HFFc6 (cell line): ENCODE data around the gene LSMEM2. TPM values are rescaled to one million over a fixed set of nuclear protein-coding genes. Genes with fewer than 3 reads are reported as not detected.

Experiments
- DNase-seq: peaks from one replicate; pipeline ENCODE4 v3.0.0-alpha.2; 2018
- H3K27ac Mint-ChIP-seq: 2 replicates; pipeline ENCODE4 v1.8.0; 2020; ENCODE audit warnings: mild to moderate bottlenecking, mixed read lengths
- H3K27me3 Mint-ChIP-seq: 2 replicates; pipeline ENCODE4 v1.8.0; 2021; ENCODE audit warnings: mild to moderate bottlenecking, moderate library complexity, mixed read lengths; ENCODE audit not compliant: insufficient read depth
- H3K36me3 Mint-ChIP-seq: 2 replicates; pipeline ENCODE4 v1.8.0; 2021; ENCODE audit warnings: low read depth, mixed read lengths
- H3K4me1 Mint-ChIP-seq: 2 replicates; pipeline ENCODE4 v1.8.0; 2020; ENCODE audit warnings: low read depth, mixed read lengths
- H3K4me3 Mint-ChIP-seq: 2 replicates; pipeline ENCODE4 v1.8.0; 2020; ENCODE audit warnings: mild to moderate bottlenecking, moderate library complexity, mixed read lengths
- H3K9me3 Mint-ChIP-seq: 2 replicates; pipeline ENCODE4 v1.8.0; 2020; ENCODE audit warnings: mild to moderate bottlenecking, mixed read lengths
- total RNA-seq, 6 experiments: library from RNA; stranded (reverse); fragmentation: NEBNext Ultra II Directional; extraction: Animal tissue kit (Norgen Biotek cat#: 25700); gene quantifications; 2 replicates in 1 of 6; 3 replicates in 5 of 6; pipeline ENCODE4 v1.2.3, GENCODE V29; 2021
- TF ChIP-seq, protein P1 (sequence below): fragments of 200-600 bp; sonication (generic); IDR thresholded peaks from 2 replicates; pipeline ENCODE4 v1.5.0; 2021; ENCODE audit warnings: antibody characterized with exemption, mild to moderate bottlenecking

Gene LSMEM2
- total RNA-seq, 6 experiments from 2014 or later = 0.11 to 0.13 TPM; not detected in 4

DNA sequence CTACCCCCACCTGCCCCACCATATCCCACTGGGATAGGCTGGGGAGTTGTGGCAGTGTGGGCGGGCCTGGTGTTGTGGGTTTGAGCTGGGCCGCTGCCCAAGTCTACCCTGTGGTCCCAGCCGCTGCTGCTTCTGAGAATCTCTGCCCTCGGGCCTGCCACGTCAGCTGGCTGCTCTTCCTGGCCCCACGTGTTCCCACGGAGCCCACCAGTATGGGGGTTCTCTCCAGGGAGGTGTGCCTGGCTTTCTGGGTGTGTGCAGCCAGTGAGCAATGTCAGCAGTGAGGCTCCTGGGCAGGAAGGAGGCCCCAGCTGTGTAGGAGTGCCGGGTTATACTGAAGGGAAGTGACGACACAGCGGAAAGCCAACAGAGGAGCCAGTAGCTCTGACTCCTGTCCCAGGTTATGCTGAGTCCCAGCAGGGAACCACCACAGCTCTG is 32.4 kb upstream of the LSMEM2 start:
- peak; percentile 99 for DNase-seq
- peak overlapping the region; percentile 82 for H3K4me3 Mint-ChIP-seq
- H3K4me1 Mint-ChIP-seq = peaks cover 84% of the 10 kb centered on the region
- H3K36me3 Mint-ChIP-seq = peaks cover 17% of the 10 kb centered on the region
- H3K9me3 Mint-ChIP-seq = no peaks in the 10 kb centered on the region
- H3K27me3 Mint-ChIP-seq = peaks cover 10% of the 10 kb centered on the region
- TF ChIP-seq, protein P1, sequence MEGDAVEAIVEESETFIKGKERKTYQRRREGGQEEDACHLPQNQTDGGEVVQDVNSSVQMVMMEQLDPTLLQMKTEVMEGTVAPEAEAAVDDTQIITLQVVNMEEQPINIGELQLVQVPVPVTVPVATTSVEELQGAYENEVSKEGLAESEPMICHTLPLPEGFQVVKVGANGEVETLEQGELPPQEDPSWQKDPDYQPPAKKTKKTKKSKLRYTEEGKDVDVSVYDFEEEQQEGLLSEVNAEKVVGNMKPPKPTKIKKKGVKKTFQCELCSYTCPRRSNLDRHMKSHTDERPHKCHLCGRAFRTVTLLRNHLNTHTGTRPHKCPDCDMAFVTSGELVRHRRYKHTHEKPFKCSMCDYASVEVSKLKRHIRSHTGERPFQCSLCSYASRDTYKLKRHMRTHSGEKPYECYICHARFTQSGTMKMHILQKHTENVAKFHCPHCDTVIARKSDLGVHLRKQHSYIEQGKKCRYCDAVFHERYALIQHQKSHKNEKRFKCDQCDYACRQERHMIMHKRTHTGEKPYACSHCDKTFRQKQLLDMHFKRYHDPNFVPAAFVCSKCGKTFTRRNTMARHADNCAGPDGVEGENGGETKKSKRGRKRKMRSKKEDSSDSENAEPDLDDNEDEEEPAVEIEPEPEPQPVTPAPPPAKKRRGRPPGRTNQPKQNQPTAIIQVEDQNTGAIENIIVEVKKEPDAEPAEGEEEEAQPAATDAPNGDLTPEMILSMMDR = peak; percentile 72
- H3K27ac Mint-ChIP-seq = peak overlapping the region; percentile 96

DNA sequence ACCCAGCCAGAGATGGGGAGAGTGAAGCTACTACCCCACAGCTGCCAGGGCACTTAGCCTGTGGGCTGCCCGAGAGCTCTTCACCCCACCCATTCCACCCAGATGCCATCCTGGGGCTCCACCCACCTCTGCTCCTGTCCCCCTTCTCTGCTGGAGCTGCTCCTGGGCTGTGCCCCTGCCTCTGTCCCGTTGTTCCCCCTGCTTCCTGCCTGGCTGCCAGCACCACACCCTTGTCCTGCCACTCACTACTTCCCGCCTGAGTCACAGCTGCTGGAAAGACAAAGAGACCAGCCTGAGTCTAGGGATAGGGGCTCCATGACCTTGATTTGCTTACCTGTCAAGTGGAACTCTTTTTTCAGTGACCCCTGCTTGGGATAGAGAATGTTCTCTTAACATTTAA is 30.5 kb upstream of the LSMEM2 start:
- Mint-ChIP-seq H3K27me3 (peaks cover 10% of the 10 kb centered on the region), H3K27ac (peak overlapping the region; percentile 96), H3K9me3 (no peaks in the 10 kb centered on the region), H3K36me3 (peaks cover 20% of the 10 kb centered on the region), H3K4me3 (peak overlapping the region; percentile 75), H3K4me1 (peaks cover 75% of the 10 kb centered on the region)
- TF ChIP-seq, protein P1 = no peak
- DNase-seq = no peak

DNA sequence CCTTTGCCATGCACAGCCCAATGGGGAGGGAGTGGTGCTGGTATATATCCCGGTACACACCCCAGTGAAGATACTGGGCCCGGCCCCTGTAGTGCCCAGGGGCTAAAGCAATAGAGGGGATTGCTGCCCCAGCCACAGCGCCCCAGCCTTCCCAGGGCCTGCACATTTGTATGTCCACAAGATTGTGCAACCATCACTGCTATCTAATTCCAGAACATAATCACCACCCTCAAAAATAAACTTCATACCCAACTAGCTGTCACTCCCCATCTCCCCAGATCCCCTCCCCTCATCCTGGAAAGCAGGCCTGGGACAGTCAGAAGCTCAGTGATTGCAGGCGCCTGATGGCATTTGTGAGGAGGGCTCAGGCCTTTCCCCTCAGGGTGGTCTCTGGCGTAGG is 29.4 kb upstream of the LSMEM2 start:
- Mint-ChIP-seq H3K4me3 (no peak overlapping the region), H3K4me1 (peaks cover 79% of the 10 kb centered on the region), H3K27ac (peak overlapping the region; percentile 43), H3K27me3 (peaks cover 7% of the 10 kb centered on the region), H3K9me3 (no peaks in the 10 kb centered on the region), H3K36me3 (peaks cover 21% of the 10 kb centered on the region)
- no peak for DNase-seq
- TF ChIP-seq, protein P1 = no peak

GRCh38 chr3:50250514-50250913 is 28.4 kb upstream of the LSMEM2 start:
- no peak for DNase-seq
- TF ChIP-seq, protein P1 = no peak
- Mint-ChIP-seq H3K27me3 (peaks cover 7% of the 10 kb centered on the region; the same call in 1 of the 2 replicates), H3K4me1 (peaks cover 77% of the 10 kb centered on the region), H3K9me3 (no peaks in the 10 kb centered on the region), H3K36me3 (peaks cover 19% of the 10 kb centered on the region), H3K4me3 (no peak overlapping the region), H3K27ac (peak overlapping the region; percentile 62)

- Mint-ChIP-seq H3K4me1 (peaks cover 70% of the 10 kb centered on the region), H3K4me3 (peak overlapping the region; percentile 63), H3K27ac (peak overlapping the region; percentile 93), H3K36me3 (peaks cover 19% of the 10 kb centered on the region), H3K27me3 (peaks cover 7% of the 10 kb centered on the region; the same call in 1 of the 2 replicates), H3K9me3 (no peaks in the 10 kb centered on the region)
- DNase-seq = peak; percentile 97
- TF ChIP-seq, protein P1 = no peak
These were observed 27.7 kb upstream of the LSMEM2 start for GRCh38 chr3:50251220-50251619.
